Thyroid gland (tissue), 4 donors: Measurements from ENCODE around the gene TSPAN10. TPM values are rescaled to one million over a fixed set of nuclear protein-coding genes. Genes with fewer than 3 reads are reported as not detected.

Experiments
- DNase-seq, 2 donors: peaks; one replicate each; pipeline ENCODE4 v3.0.0-alpha.2; 2019
- H3K27ac ChIP-seq, 3 donors: fragments of 200-600 bp; sonication (generic); 1 replicate in 2 of 3; 2 replicates in 1 of 3; pipeline ENCODE4 v1.5.1; 2016 to 2019; ENCODE audit warnings: mild to moderate bottlenecking in 1 of 3, moderate library complexity in 1 of 3
- H3K27me3 ChIP-seq: fragments of 200-600 bp; sonication (generic); one replicate; pipeline ENCODE4 v1.5.1; 2019
- H3K36me3 ChIP-seq, 2 donors: fragments of 200-600 bp; sonication (generic); one replicate each; pipeline ENCODE4 v1.5.1; 2016 to 2019
- H3K4me1 ChIP-seq, 2 donors: fragments of 200-600 bp; sonication (generic); one replicate each; pipeline ENCODE4 v1.5.1; 2017 to 2019
- H3K4me3 ChIP-seq, 3 donors: fragments of 200-600 bp; sonication (generic); replicated peaks in 1 of 3; 1 replicate in 2 of 3; 2 replicates in 1 of 3; pipeline ENCODE4 v1.5.1; 2016; ENCODE audit warnings: mild to moderate bottlenecking in 1 of 3
- H3K9me3 ChIP-seq: fragments of 200-600 bp; sonication (generic); one replicate; pipeline ENCODE4 v1.5.1; 2017
- CTCF ChIP-seq, 6 experiments: fragments of 200-600 bp in 3 of 6; fragments of 450-650 bp in 3 of 6; sonication (generic) in 3 of 6; IDR thresholded peaks; one replicate each; pipeline ENCODE4 v1.5.1; 2016 to 2019; ENCODE audit warnings: antibody characterized with exemption in 6 of 6, mild to moderate bottlenecking in 2 of 6, inconsistent platforms in 1 of 6, moderate library complexity in 1 of 6
- POLR2A ChIP-seq, 2 donors: fragments of 450-650 bp; IDR thresholded peaks; one replicate each; pipeline ENCODE4 v1.6.1; 2017; ENCODE audit warnings: antibody characterized with exemption in 2 of 2, mild to moderate bottlenecking in 2 of 2, moderate library complexity in 1 of 2
- WGBS, 2 donors: methylation state at CpG; one replicate each; pipeline ENCODE4 v1.1.5; 2017; 5-methylcytosine and 5-hydroxymethylcytosine counted together
- intact Hi-C: fragments of 100-400 bp; cut with DNase I; formaldehyde crosslinking; loops from one replicate; pipeline ENCODE4 v1.15.1; 2023
- total RNA-seq, 4 donors: library from RNA; depleted of rRNA; stranded (reverse); fragments of >200 nt; gene quantifications; one replicate each; pipeline ENCODE4 v1.2.3, GENCODE V29; 2016

The TSPAN10 gene
- total RNA-seq, 4 donors from 2014 or later, result 0.29 to 2.6 (median 0.40) TPM; not detected in 1

- H3K27me3 ChIP-seq, result no peaks in the 10 kb centered on the region
- H3K27ac ChIP-seq, result no peak overlapping the region
- H3K4me1 ChIP-seq, result peaks cover 0 to 4% of the 10 kb centered on the region in 2 donors
- intact Hi-C loops, result no loop called here
- TF ChIP-seq POLR2A (IDR thresholded peaks at IDR 0.05), result no peak
- no peak for DNase-seq
- no peak overlapping the region for H3K4me3 ChIP-seq
- H3K9me3 ChIP-seq, result no peaks in the 10 kb centered on the region
- no peaks in the 10 kb centered on the region for H3K36me3 ChIP-seq
- 87 to 93% methylated on average over 13 to 17 of the region's 17 CpGs for WGBS, 2 donors
Observed at GRCh38 chr17:81641825-81642489, 5.0 kb downstream of the TSPAN10 start.

DNA sequence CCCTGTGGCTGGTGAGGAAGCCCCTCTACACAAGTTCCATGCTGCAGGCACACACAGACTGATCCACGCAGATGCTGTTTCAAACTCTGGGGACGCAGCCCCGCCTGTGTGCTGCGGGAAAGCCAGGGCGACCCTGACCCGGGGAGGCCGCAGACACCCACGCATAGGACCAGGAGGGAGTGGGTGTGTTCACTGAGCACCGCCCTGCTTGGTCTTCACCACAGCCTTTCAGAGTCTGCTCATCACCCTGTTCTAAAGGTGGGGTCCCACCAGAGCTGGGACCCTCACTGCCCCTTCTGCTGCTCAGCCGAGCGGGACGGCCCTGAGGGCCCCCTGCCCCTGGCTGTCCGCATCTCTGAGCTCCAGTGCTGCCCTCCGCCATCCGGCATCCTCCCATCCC is 7.5 kb downstream of the TSPAN10 start:
- WGBS, 2 donors, result 91 to 96% methylated on average over 11 to 12 of the region's 15 CpGs
- H3K27ac ChIP-seq, result no peak overlapping the region

DNA sequence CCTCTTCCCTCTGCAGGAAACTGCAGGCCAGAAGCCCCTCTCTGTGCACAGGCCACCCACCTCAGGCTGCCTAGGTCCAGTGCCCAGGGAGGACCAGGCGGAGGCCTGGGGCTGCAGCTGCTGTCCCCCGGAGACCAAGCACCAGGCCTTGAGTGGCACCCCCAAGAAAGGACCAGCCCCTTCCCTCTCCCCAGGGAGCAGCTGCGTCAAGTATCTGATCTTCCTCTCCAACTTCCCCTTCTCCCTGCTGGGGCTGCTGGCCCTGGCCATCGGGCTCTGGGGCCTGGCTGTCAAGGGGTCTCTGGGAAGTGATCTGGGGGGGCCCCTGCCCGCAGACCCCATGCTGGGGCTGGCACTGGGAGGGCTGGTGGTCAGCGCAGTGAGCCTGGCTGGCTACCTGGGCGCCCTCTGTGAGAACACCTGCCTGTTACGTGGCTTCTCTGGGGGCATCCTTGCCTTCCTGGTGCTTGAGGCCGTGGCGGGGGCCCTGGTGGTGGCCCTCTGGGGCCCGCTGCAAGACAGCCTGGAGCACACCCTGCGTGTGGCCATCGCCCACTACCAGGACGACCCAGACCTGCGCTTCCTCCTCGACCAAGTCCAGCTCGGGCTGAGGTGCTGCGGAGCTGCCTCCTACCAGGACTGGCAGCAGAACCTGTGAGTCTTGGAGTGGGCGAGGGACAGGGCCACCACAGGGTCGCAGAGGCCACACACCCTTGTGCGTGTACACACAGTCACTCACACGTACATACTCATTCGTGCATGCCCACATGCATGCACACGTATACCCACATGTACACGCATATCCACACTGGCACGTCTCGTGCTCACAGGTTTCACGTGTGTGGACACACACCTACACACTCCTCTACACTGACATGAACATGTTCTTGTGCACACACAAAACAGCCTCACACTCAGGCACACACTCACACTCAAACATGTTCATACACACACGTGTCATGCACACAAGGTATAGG is 8.3 kb downstream of the TSPAN10 start:
- no peak overlapping the region for H3K4me3 ChIP-seq
- no peak overlapping the region for H3K27ac ChIP-seq
- intact Hi-C loops, result no loop called here
- TF ChIP-seq POLR2A (IDR thresholded peaks at IDR 0.05) (no peak), CTCF (IDR thresholded peaks at IDR 0.05) (no peak)
- no peaks in the 10 kb centered on the region for H3K9me3 ChIP-seq
- H3K27me3 ChIP-seq, result peaks cover 6% of the 10 kb centered on the region
- H3K4me1 ChIP-seq, result no peaks in the 10 kb centered on the region
- WGBS, 2 donors, result 84 to 89% methylated on average over 13 to 19 of the region's 29 CpGs
- no peaks in the 10 kb centered on the region for H3K36me3 ChIP-seq
- DNase-seq, result no peak

More for the DNA sequence above, 7.5 kb downstream of the TSPAN10 start:
- no peak overlapping the region for H3K4me3 ChIP-seq
- H3K36me3 ChIP-seq, result no peaks in the 10 kb centered on the region
- TF ChIP-seq POLR2A (IDR thresholded peaks at IDR 0.05), result no peak
- no peak for TF ChIP-seq CTCF (IDR thresholded peaks at IDR 0.05)
- H3K4me1 ChIP-seq, result no peaks in the 10 kb centered on the region
- intact Hi-C loops, result no loop called here
- peaks cover 6% of the 10 kb centered on the region for H3K27me3 ChIP-seq
- H3K9me3 ChIP-seq, result no peaks in the 10 kb centered on the region
- DNase-seq, result no peak

DNA sequence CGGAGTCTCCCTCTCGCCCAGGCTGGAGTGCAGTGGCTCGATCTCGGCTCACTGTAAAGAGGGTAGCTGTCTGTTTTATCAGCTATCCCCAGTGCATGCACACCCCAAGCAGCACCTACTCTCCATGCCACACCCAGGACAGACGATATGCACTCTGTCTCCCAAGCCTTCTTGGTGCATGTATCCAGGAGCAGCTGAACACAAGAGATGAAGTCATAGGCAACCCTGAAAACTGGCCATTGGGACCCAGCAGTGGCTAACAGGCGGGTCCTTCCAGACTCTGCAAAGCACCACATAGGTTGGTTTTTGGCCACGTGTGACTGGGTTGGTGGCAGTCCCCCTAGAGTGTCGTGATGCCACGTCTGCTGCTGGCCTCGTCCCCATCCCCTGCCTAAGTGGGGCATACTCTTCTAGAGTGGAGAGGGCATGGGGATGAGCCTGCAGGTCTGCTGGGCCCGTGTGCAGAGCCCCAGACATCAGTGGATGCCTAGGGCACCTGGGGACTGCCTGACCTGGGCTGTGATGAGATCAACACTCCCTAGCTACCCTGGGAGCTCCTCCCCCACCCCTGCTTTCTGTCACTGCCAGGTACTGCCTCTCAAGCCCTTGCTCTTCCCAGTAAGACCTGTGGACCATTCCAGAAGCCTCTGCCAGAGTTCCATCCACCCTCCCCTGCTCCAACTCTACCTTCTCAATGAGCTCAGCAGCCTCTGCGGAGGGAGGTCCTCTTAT is 10.0 kb downstream of the TSPAN10 start:
- TF ChIP-seq POLR2A (IDR thresholded peaks at IDR 0.05) (no peak), CTCF (IDR thresholded peaks at IDR 0.05) (no peak)
- Histone ChIP-seq H3K9me3 (no peaks in the 10 kb centered on the region), H3K27me3 (peaks cover 6% of the 10 kb centered on the region), H3K36me3 (no peaks in the 10 kb centered on the region), H3K4me3 (no peak overlapping the region), H3K4me1 (no peaks in the 10 kb centered on the region), H3K27ac (no peak overlapping the region)
- DNase-seq, result no peak
- WGBS, 2 donors, result 60 to 70% methylated on average over 6 to 12 of the region's 12 CpGs
- intact Hi-C loops, result no loop called here

- no peak for DNase-seq
- H3K4me1 ChIP-seq, result no peaks in the 10 kb centered on the region
- TF ChIP-seq CTCF (IDR thresholded peaks at IDR 0.05), result no peak
- no peak for TF ChIP-seq POLR2A (IDR thresholded peaks at IDR 0.05)
- no peaks in the 10 kb centered on the region for H3K36me3 ChIP-seq
- 34 to 43% methylated on average over 12 to 16 of the region's 21 CpGs for WGBS, 2 donors
- intact Hi-C loops, result no loop called here
- H3K4me3 ChIP-seq, result no peak overlapping the region
- H3K27ac ChIP-seq, result no peak overlapping the region
- H3K9me3 ChIP-seq, result no peaks in the 10 kb centered on the region
- H3K27me3 ChIP-seq, result peaks cover 6% of the 10 kb centered on the region
Observed at GRCh38 chr17:81647640-81648012, 10.6 kb downstream of the TSPAN10 start.
